Hepatocyte (in vitro differentiated cells): Measurements from ENCODE around the gene DNAJC9.

Source experiments
- EZH2phosphoT487 ChIP-seq: fragments of 200-600 bp; sonication (generic); IDR thresholded peaks from one replicate; pipeline ENCODE4 v1.6.1; 2018; ENCODE audit warnings: antibody characterized with exemption, mild to moderate bottlenecking, low read depth, moderate library complexity; ENCODE audit not compliant: unreplicated experiment, severe bottlenecking
- TF ChIP-seq, protein P1 (sequence below): fragments of 200-600 bp; sonication (generic); IDR thresholded peaks from 2 replicates; pipeline ENCODE4 v1.5.1; 2016; ENCODE audit warnings: antibody characterized with exemption, mild to moderate bottlenecking; ENCODE audit not compliant: poor library complexity

DNA sequence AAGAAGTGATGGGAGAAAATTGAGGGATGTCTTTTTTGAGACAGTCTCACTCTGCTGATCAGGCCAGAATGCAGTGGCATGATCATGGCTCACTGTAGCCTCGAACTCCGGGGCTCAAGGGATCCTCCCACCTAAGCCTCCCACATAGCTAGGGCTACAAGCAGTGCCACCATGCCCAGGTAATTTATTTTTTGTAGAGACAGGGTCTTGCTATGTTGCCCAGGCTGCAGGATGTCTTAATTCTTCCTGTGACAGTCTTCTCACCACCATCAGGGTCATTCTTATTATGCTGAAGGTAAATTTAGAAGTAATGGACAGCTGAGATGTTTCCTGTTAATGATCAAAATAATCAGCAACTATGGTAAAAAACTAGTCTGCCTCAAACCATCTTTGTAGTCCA is 7.1 kb downstream of the DNAJC9 start:
- TF ChIP-seq, protein P1, sequence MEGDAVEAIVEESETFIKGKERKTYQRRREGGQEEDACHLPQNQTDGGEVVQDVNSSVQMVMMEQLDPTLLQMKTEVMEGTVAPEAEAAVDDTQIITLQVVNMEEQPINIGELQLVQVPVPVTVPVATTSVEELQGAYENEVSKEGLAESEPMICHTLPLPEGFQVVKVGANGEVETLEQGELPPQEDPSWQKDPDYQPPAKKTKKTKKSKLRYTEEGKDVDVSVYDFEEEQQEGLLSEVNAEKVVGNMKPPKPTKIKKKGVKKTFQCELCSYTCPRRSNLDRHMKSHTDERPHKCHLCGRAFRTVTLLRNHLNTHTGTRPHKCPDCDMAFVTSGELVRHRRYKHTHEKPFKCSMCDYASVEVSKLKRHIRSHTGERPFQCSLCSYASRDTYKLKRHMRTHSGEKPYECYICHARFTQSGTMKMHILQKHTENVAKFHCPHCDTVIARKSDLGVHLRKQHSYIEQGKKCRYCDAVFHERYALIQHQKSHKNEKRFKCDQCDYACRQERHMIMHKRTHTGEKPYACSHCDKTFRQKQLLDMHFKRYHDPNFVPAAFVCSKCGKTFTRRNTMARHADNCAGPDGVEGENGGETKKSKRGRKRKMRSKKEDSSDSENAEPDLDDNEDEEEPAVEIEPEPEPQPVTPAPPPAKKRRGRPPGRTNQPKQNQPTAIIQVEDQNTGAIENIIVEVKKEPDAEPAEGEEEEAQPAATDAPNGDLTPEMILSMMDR: no peak
- TF ChIP-seq EZH2phosphoT487: no peak
